Ovary (tissue), 9 donors: ENCODE data around the gene RYR2. TPM values are rescaled to one million over a fixed set of nuclear protein-coding genes. Genes with fewer than 3 reads are reported as not detected.

ENCODE experiments used
- DNase-seq, 5 donors: peaks; one replicate each; pipeline ENCODE4 v3.0.0-alpha.2; 2019 to 2020
- H3K27ac ChIP-seq, 2 donors: fragments of 200-600 bp; one replicate each; pipeline versions ENCODE4 v1.5.1 to v1.8.0; 2019 to 2022
- H3K27me3 ChIP-seq: fragments of 200-600 bp; one replicate; pipeline ENCODE4 v1.8.0; 2022
- H3K36me3 ChIP-seq: fragments of 200-600 bp; sonication (generic); one replicate; pipeline ENCODE4 v1.5.1; 2019
- H3K4me1 ChIP-seq: one replicate; pipeline ENCODE4 v1.8.1; 2013; ENCODE audit warnings: mild to moderate bottlenecking, moderate library complexity; ENCODE audit not compliant: insufficient read depth
- H3K4me3 ChIP-seq: fragments of 200-600 bp; sonication (generic); one replicate; pipeline ENCODE4 v1.5.1; 2017
- H3K9me3 ChIP-seq, 2 donors: fragments of 200-600 bp in 1 of 2; sonication (generic) in 1 of 2; one replicate each; pipeline versions ENCODE4 v1.5.1 to v1.8.1; 2013 to 2019; ENCODE audit warnings: mild to moderate bottlenecking in 1 of 2, moderate library complexity in 1 of 2
- CTCF ChIP-seq, 3 donors: fragments of 450-650 bp in 2 of 3; fragments of 200-600 bp in 1 of 3; IDR thresholded peaks; one replicate each; pipeline versions ENCODE4 v1.5.1 to v1.8.0; 2016 to 2022; ENCODE audit warnings: antibody characterized with exemption in 3 of 3, mild to moderate bottlenecking in 1 of 3
- EP300 ChIP-seq: sonication (generic); formaldehyde crosslinking; IDR thresholded peaks from one replicate; pipeline ENCODE4 v1.6.1; 2017; ENCODE audit warnings: antibody characterized with exemption
- POLR2A ChIP-seq: fragments of 450-650 bp; IDR thresholded peaks from one replicate; pipeline ENCODE4 v1.6.1; 2017; ENCODE audit warnings: antibody characterized with exemption, mild to moderate bottlenecking, moderate library complexity
- WGBS, 3 donors: extraction: QIAGEN DNeasy Blood & Tissue Kit in 1 of 3; methylation state at CpG; one replicate each; pipeline versions ENCODE4 v1.1.5 to v1.1.7; 2013 to 2017; 5-methylcytosine and 5-hydroxymethylcytosine counted together
- intact Hi-C, 4 donors: fragments of 100-400 bp; cut with DNase I; formaldehyde crosslinking; loops; one replicate each; pipeline versions ENCODE4 v1.11.0 to v1.15.1; 2022 to 2023
- polyA plus RNA-seq, 2 donors: library from polyadenylated mRNA; stranded (reverse); fragments of 200-250 nt in 1 of 2; fragments of 350-450 nt in 1 of 2; fragmentation: Illumina TruSeq in 1 of 2; extraction: RNeasy Lipid Tissue Mini Kit (QIAGEN cat#74804) in 1 of 2; gene quantifications; one replicate each; pipeline ENCODE4 v1.2.3, GENCODE V29; 2013 to 2014
- total RNA-seq, 7 donors: library from RNA; depleted of rRNA in 2 of 7; stranded (reverse); fragments of >200 nt in 2 of 7; fragmentation: NEBNext Ultra II Directional in 3 of 7; extraction: Animal tissue kit (Norgen Biotek cat#: 25700) in 3 of 7; gene quantifications; one replicate each; pipeline versions ENCODE4 v1.1.0 to v1.2.4, GENCODE V29; 2016 to 2023
- donor health status: DM: no; HTN: no; CAD: no; lungs with moderate emphysema.
- donor health status: DM: no; HTN: no; CAD: no.
- donor health status: Bipolar disorder and iron deficiency.
- donor health status: DM: yes; HTN: yes; CAD: no.
- donor health status: DM: no; HTN: no; CAD: no.
- donor health status: DM: yes; HTN: yes; CAD: no.

RYR2 gene
- total and polyA plus RNA-seq, 9 donors = 3.0 to 13.8 (median 5.4) TPM

GRCh38 chr1:237444120-237444790 lies 402.3 kb downstream of the RYR2 start:
- Histone ChIP-seq H3K4me3 (no peak overlapping the region), H3K9me3 (no peaks in the 10 kb centered on the region), H3K36me3 (no peaks in the 10 kb centered on the region), H3K27ac (no peak overlapping the region), H3K4me1 (no peaks in the 10 kb centered on the region), H3K27me3 (no peaks in the 10 kb centered on the region)
- 45 to 59% (median 55%) methylated on average over 3 of the region's 3 CpGs for WGBS, 3 donors
- intact Hi-C loops = no loop called here
- TF ChIP-seq EP300 (no peak), CTCF (IDR thresholded peaks at IDR 0.05) (no peak), POLR2A (no peak)
- DNase-seq = no peak

- no peaks in the 10 kb centered on the region for H3K9me3 ChIP-seq
- H3K27ac ChIP-seq = no peak overlapping the region
- H3K36me3 ChIP-seq = no peaks in the 10 kb centered on the region
- WGBS, 3 donors = 95 to 96% (median 96%) methylated on average over 7 of the region's 7 CpGs
- TF ChIP-seq EP300 = no peak
- no peak for TF ChIP-seq POLR2A
- no peak for TF ChIP-seq CTCF (IDR thresholded peaks at IDR 0.05)
- no peak for DNase-seq
- H3K4me3 ChIP-seq = no peak overlapping the region
- no peaks in the 10 kb centered on the region for H3K4me1 ChIP-seq
- intact Hi-C loops = no loop called here
- no peaks in the 10 kb centered on the region for H3K27me3 ChIP-seq
Observed at GRCh38 chr1:237448042-237448441, 406.1 kb downstream of the RYR2 start.

- WGBS, 3 donors = 87 to 92% (median 90%) methylated on average over 3 of the region's 3 CpGs
- intact Hi-C loops = no loop called here
Observed at GRCh38 chr1:237457573-237457972, 415.6 kb downstream of the RYR2 start.

GRCh38 chr1:237467320-237467719 lies 425.3 kb downstream of the RYR2 start:
- Histone ChIP-seq H3K4me3 (no peak overlapping the region), H3K27me3 (no peaks in the 10 kb centered on the region), H3K27ac (no peak overlapping the region), H3K4me1 (no peaks in the 10 kb centered on the region), H3K9me3 (no peaks in the 10 kb centered on the region), H3K36me3 (no peaks in the 10 kb centered on the region)
- intact Hi-C loops = no loop called here
- WGBS, 3 donors = 48 to 56% (median 51%) methylated on average over 3 of the region's 3 CpGs
- DNase-seq = no peak
- TF ChIP-seq EP300 = no peak
- TF ChIP-seq CTCF (IDR thresholded peaks at IDR 0.05) = no peak
- TF ChIP-seq POLR2A = no peak

More at GRCh38 chr1:237457573-237457972, 415.6 kb downstream of the RYR2 start:
- no peak for DNase-seq
- Histone ChIP-seq H3K27me3 (no peaks in the 10 kb centered on the region), H3K4me3 (no peak overlapping the region), H3K36me3 (no peaks in the 10 kb centered on the region), H3K4me1 (no peaks in the 10 kb centered on the region), H3K9me3 (no peaks in the 10 kb centered on the region), H3K27ac (no peak overlapping the region)
- TF ChIP-seq EP300 (no peak), POLR2A (no peak), CTCF (IDR thresholded peaks at IDR 0.05) (no peak)
